ENCODE measurements around the gene C10orf90. TPM values are rescaled to one million over a fixed set of nuclear protein-coding genes. Genes with fewer than 3 reads are reported as not detected.

The C10orf90 gene
- total and polyA plus RNA-seq, 12 donors: 0.04 to 0.36 TPM; not detected in 10

DNA sequence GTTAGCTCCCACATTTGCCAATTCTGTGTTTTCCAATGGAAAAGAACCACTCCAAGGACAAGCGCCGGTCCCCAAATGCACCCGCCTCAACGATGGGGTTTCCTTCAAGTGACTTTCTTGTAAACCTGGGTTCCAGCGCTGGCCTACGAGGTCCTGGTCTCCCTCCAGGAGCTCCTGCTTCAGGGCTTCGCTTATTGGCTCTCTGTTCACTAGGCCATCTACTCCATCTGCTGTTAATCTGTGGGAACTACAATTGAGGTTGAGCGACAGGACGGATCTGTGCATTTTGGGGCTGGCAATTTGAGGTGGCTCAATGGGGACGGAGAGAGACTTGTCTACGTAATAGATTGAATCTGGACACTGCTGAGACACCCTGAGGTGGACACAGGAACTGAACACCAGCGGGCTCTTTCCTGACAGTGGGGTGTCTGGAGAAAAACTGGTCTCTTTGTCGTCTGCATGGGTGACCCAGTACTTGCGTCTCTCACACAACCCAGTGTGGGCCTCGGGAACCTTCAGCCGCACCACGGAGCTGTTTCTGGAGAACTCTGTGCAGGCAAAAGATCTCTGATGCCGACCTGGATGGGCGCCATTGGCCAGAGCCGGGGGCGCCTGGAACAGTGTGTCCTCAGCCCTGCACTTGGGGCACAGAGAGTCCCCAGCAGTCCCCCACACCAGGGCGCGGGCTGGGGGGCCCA lies 166.3 kb downstream of the C10orf90 start:
- DNase-seq (peak in 1 of 2 donors; percentile 28), ATAC-seq (peak in 5 of 8 donors; percentile 44 to 61 (median 48))
- no peaks in the 10 kb centered on the region for H3K36me3 ChIP-seq
- TF ChIP-seq, protein P1, sequence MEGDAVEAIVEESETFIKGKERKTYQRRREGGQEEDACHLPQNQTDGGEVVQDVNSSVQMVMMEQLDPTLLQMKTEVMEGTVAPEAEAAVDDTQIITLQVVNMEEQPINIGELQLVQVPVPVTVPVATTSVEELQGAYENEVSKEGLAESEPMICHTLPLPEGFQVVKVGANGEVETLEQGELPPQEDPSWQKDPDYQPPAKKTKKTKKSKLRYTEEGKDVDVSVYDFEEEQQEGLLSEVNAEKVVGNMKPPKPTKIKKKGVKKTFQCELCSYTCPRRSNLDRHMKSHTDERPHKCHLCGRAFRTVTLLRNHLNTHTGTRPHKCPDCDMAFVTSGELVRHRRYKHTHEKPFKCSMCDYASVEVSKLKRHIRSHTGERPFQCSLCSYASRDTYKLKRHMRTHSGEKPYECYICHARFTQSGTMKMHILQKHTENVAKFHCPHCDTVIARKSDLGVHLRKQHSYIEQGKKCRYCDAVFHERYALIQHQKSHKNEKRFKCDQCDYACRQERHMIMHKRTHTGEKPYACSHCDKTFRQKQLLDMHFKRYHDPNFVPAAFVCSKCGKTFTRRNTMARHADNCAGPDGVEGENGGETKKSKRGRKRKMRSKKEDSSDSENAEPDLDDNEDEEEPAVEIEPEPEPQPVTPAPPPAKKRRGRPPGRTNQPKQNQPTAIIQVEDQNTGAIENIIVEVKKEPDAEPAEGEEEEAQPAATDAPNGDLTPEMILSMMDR (IDR thresholded peaks at IDR 0.05): peak; percentile 38 to 81 (median 68)
- H3K9me3 ChIP-seq: no peaks in the 10 kb centered on the region
- intact Hi-C loops (cut with DNase I): loop anchor here in 8 of 10 donors (1.0 to 10.0 kb wide), 8 partner anchors 117 to 629 kb away; partner anchors contain the start of gene ADAM12 (in 1 of the 8)
- H3K4me3 ChIP-seq: no peak overlapping the region
- WGBS, 2 donors: 57% methylated on average over 23 of the region's 23 CpGs
- H3K4me1 ChIP-seq: no peaks in the 10 kb centered on the region
- H3K27ac ChIP-seq: no peak overlapping the region
- peaks cover 0 to 13% (median 4%) of the 10 kb centered on the region in 7 donors for H3K27me3 ChIP-seq

DNA sequence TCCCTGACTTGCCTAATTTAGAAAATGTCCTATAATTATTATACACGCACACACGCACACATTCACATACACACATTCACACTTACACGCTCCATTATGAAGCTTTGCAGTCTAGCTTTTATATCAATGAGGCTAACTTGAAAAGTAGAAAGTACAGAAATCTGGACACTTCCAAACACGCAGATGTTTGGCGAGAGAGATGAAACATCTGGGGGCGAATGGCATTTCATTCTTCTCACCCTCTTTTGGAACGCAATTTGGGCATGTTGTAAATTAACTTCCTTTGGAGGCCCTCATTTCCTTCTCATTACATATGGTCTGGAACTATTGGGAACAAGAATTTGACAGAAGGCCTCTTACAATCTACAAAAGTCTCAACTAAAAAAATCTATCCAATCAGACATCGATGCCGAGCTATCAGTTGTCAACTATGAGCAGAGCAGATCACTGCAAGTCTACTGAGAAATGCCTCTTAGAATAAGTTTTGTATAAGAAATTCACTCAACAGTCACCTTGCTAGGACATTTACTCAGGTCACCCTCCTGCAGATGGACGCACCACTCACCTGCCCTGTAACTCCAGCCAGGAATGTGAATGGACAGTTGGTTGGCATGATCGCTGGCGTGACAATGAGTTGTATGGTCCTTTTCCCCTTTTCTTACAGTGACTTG lies 167.0 kb downstream of the C10orf90 start:
- ATAC-seq (no peak), DNase-seq (no peak)
- Histone ChIP-seq H3K27ac (no peak overlapping the region), H3K36me3 (no peaks in the 10 kb centered on the region), H3K9me3 (no peaks in the 10 kb centered on the region), H3K4me3 (no peak overlapping the region), H3K4me1 (no peaks in the 10 kb centered on the region), H3K27me3 (peaks cover 0 to 13% (median 4%) of the 10 kb centered on the region in 7 donors)
- TF ChIP-seq, protein P1 (IDR thresholded peaks at IDR 0.05): no peak
- intact Hi-C loops (cut with DNase I): loop anchor here in 8 of 10 donors (1.0 to 10.0 kb wide), 8 partner anchors 116 to 629 kb away; partner anchors contain the start of gene ADAM12 (in 1 of the 8)
- WGBS, 2 donors: 78 to 88% methylated on average over 12 of the region's 12 CpGs

DNA sequence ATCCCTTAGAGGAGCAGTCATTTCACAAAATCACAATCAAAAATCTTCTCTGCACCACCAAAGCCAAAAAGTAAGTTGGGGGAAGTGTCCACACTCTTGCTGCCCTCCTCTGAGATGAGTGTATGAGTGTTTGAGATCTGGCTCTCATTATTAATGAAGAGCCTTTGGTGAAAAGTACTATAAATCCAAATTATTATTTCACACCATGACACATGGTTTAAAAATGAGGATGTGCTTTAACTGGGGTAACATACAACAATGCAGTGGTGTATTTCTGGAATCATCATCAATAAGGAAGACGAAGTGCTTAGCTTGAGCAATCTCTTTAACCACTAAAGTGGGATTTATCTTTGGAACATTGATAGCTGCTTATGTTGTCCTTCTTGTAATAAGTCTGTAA lies 168.1 kb downstream of the C10orf90 start:
- 63 to 85% methylated on average over 1 of the region's 1 CpG for WGBS, 2 donors
- TF ChIP-seq, protein P1 (IDR thresholded peaks at IDR 0.05): no peak
- Histone ChIP-seq H3K36me3 (no peaks in the 10 kb centered on the region), H3K27ac (no peak overlapping the region), H3K9me3 (no peaks in the 10 kb centered on the region), H3K4me1 (no peaks in the 10 kb centered on the region), H3K4me3 (no peak overlapping the region), H3K27me3 (peaks cover 0 to 13% (median 4%) of the 10 kb centered on the region in 7 donors)
- ATAC-seq: no peak
- DNase-seq: no peak
- intact Hi-C loops (cut with DNase I): loop anchor here in 4 of 10 donors (5.0 to 10.0 kb wide), 4 partner anchors 115 to 628 kb away; partner anchors contain the start of gene ADAM12 (in 1 of the 4)

DNA sequence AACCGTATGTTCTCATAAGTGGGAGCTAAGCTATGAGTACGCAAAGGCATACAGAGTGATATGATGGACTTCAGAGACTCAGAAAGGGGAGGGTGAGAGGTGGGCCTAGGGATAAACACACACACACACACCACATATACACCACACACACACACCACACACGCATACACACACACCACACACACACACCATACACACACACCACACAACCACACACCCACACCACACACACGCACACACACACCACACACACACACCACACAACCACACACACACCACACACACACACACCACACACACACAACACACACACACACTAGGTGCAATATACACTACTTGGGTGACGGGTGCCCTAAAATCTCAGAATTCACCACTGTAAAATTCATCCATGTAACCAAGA lies 168.7 kb downstream of the C10orf90 start:
- DNase-seq (no peak), ATAC-seq (no peak)
- Histone ChIP-seq H3K9me3 (no peaks in the 10 kb centered on the region), H3K27me3 (peaks cover 0 to 13% (median 4%) of the 10 kb centered on the region in 7 donors), H3K4me1 (no peaks in the 10 kb centered on the region), H3K27ac (no peak overlapping the region), H3K4me3 (no peak overlapping the region), H3K36me3 (no peaks in the 10 kb centered on the region)
- TF ChIP-seq, protein P1 (IDR thresholded peaks at IDR 0.05): no peak
- WGBS, 2 donors: 95 to 97% methylated on average over 5 of the region's 5 CpGs
- intact Hi-C loops (cut with DNase I): loop anchor here in 4 of 10 donors (5.0 to 10.0 kb wide), 4 partner anchors 115 to 627 kb away; partner anchors contain the start of gene ADAM12 (in 1 of the 4)

Data from heart right ventricle (tissue), 16 donors.